HG03565 (cell line): Measurements from ENCODE around the gene EN1.

ENCODE experiments used
- ATAC-seq: cut with Tn5 transposase; IDR thresholded peaks from one replicate; pipeline ENCODE4 v1.9.1; 2021; ENCODE audit warnings: mild to moderate bottlenecking, moderate library complexity; ENCODE audit not compliant: unreplicated experiment

EN1 gene

DNA sequence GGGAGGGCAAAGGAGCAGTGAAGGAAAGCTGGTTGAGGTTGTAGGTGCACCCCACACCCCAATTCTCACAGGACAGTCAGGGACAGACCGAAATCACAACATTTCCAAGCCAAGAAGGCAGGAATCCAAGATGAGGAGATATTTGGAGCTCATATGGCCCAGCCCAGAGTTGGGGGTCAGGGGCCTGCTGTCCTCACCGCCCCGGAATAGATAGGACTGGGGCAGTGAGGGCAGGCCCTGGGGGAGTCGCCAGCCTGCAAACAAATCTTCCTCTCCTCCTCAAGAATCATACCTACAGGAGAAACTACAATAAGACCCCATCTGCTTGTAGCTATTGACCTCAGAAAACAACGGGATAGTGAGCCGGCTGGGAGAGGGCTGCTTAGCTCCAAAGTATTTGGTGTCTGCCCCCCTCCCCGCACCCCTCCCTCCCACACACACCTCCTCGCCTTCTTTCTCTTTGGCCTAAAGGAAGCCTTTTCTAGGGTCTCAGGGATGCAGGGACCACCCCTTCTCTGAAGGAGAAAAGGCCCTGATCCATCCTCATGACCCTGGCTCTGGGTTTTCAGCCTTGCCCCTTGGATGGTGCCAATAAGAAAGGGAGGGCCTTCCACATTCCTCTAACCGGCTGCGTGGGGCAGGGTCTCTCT is 3.8 kb downstream of the EN1 start:
- no peak for ATAC-seq

- no peak for ATAC-seq
These were observed 4.6 kb downstream of the EN1 start for GRCh38 chr2:118842661-118843482.

- no peak for ATAC-seq
These were observed 5.5 kb downstream of the EN1 start for GRCh38 chr2:118841828-118842461.

DNA sequence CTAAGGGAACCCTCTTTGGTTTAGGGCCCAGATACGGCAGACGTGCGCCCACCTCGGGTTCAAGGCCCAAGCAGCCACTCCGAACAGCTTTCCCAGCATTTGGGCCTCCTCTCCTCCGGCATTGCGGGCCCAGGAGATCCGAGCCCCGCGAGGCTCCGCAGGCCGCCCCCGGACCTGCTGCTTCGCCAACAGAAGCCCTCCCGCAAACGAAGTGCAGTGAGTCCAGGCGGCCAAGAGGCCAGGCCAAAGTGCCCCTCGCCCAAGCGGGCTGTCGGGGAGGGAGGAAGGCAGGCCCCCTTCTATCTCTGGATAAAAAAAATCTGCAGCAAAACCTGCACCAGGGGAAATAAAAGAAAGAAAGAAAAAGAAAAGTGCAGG is 6.0 kb downstream of the EN1 start:
- no peak for ATAC-seq

DNA sequence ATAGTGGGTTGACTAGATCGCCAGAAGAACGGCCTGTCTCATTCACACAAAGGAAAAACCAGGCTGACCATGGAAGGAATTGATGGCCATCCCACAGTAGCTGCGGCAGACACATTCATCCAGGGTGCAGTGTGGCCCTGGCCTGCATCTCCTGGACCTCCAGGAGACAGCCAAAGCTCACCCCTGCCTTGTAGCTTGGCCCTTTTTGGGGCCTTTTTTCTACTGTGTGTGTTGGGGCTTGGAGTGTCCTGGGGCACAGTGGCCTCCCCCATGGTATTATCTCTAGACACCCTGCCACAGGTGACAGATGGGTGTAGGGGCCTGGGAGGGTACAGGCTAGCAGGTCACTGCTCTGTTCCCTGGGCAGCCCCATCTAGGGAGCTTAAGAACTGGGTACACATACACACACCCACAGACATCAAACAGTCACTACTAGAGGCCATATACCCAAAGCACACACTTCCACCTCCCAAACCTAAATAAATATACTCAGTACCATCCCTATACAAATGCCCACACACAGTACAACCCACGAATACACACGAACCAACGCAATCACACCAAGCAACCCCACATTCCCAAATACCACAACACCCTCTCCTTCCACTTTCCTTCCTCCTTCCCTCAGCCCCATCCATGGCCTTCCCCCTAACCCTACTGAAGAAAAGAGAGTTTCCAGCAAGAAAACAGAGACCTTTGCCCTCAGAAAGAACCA is 8.6 kb downstream of the EN1 start:
- no peak for ATAC-seq

DNA sequence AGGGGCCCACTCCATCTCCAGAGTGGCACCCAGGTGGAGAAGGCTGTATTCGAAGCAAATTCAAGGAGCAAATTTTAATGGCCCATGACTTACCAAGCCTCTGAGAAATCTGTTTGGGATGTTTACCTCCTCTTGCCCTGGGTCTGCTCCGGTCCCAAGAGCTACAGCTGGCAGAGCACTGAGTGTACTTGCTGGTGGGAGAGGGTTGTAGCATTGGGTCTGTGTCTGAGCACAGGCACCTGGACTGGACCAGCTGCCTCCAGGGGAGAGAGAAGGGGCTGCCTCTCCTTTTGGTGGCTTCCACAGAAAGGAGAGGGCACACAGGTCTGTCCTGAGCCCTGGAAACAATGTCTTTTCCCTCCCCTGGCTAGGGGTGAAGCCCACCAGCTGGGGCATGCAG is 9.8 kb downstream of the EN1 start:
- no peak for ATAC-seq

GRCh38 chr2:118837067-118837466 is 10.4 kb downstream of the EN1 start:
- ATAC-seq = no peak

GRCh38 chr2:118836411-118836930 is 11.0 kb downstream of the EN1 start:
- ATAC-seq = no peak

DNA sequence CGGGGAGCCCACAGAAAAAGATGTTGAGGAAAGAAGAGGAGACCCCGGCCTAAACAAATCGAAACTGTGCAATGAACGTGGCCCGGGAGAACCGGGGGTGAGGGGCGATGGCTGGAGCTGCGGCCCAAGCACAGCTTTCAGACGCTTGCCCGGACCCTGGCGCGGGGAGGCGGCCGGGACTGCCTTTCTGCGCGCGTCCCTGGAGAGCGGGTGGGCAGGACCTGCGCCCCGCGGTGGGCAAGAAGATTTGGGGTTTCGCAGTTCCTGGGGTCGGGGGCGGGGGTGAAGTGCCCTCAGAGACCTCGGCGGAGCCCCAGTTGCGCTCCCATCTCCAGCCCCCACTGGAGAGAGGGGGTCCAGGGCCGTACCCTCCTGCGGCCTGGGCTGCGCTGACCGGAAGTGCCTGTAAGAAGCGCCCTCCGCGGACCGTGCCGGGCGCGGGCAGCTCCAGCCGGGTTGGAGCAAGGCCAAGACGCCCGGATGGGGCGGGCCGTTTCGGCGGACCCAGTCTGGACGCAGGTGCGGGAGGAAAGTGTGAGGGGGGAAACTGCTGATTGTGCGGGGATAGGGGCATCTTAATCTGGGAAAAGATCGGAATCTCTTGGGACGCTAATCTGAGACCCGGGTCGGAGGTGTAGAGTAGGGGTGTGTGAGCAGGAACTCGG is 11.6 kb downstream of the EN1 start:
- no peak for ATAC-seq

DNA sequence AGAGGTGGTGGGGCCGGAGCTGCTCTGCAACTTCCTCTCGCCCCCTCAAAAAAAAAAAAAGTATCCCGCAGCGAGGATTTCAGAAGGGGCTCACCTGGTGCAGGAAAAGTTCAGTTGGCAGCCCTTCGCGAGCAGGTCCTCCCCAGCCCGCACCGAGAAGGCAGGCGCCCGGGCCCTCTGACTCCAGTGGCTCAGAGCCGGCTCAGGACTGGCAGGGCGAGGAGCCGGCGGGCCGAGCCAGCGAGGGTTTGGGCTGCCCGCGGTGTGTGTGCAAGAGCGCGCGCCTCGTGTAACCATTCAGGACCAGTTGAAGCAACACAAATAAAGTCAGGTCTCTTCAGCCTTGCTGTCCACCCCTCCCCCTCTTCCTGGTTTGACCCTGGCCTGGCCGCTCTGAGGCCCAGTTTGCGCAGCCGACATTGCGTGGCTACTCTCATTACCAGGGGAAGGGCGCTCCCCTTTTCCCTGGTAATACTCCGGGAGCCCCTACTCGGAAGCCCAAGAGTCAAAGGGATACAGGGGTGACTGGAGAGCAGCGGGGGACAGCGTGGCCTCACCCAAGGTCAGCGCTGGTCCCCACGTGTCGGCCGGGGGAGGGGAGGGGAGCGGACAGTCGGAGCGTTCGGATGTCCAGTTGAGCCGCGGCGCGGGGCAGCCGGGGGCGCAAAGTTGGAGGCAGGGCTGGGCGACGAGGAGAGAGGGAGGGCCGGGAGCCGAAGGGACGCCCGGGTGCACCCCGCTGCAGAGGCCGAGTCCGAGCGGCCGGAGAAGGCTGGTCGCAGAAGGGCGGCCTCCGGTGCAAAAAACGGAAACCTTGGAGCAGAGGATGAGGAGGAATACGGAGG is 12.3 kb downstream of the EN1 start:
- no peak for ATAC-seq

DNA sequence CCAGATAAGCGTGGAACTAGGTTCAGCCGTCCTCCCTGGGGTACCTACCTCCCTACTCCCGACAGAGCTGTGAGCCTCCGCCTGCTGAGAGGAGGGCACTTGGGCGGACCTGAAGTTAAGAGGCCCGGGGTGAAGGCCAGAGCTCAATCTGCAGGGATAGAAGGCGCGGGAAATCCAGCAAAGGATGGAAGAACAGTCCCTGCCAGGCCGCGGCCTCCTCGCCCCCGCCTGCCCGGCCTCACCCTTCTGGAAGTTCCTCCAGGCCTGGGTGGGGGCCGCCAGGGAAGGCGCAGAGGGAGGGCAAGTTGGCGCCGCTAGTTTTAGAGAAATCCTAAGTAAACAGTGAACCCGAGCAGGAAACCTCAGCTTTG is 13.0 kb downstream of the EN1 start:
- no peak for ATAC-seq

GRCh38 chr2:118833716-118834439 is 13.6 kb downstream of the EN1 start:
- ATAC-seq = no peak

GRCh38 chr2:118832791-118833715 is 14.4 kb downstream of the EN1 start:
- ATAC-seq = no peak

DNA sequence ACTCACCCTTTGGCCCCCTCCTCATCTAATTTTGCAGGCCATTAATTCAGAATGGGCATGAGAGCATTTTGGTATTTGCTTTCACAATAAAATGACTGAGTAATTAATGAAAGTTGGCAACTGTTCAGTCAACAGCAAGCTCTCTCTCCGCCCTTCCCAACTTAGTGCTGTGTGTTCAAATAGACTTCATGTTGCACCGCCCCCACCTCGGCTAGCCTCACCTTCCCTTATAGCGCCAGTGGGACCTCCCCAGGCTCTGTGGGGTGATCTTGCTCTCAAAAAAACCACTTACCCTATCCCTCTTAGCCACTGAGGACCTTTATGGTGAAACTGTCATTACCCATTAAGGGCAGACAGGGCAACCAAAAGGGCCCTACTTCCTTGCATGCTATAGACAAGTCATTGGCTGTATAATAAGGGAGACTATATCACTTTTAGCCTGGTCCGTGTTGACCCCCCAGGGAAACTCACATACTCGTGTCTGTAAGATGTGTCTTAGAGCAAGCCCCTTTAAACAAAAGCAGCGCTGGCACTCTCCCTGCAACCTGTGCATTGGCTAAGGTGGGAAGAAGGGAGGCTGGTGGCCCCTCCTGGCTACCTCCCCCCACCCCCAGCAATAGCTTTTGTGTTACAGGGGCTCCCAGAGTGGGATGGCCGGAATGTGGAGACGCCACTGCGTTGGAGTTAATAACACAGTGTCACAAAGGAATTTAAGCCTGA is 15.2 kb downstream of the EN1 start:
- ATAC-seq = no peak

DNA sequence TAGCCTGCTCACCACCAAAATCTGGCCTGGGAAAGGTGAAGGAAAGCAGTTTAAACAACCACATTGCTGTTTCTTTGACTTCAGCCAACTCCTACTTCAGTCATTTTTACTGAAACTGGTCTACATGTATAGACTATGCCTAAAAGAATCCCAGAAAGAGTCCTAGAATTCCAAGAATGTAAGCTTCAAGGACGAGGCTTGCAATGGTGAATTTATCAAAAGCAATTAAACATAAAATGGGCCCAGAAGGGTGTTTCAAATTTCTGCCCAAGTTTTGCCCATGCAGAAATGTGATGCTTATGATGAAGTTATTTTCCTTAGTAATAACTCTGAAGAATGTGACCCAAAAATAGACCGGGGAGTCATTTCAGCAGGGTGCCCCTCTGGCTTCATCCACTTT is 16.6 kb downstream of the EN1 start:
- no peak for ATAC-seq

DNA sequence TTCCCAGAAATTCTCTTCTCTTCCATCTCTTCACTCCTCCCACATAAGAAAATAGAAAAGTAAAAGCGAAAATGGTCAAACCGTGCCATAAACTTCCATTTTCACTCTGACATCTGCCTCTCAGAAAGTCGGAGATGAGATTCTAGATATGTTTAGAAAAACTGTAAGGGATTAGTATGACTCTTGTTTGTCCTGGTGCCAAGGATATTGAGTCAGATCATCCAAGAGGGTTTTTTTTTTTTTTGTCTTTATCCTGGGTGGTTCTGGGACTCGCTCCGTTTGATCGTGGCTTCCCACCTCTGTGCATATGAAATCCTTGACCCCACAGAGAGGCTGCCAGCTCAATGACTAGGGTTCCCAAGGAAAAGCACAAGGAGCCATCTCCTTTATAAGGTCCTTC is 17.3 kb downstream of the EN1 start:
- ATAC-seq = no peak

GRCh38 chr2:118826093-118826492 is 21.4 kb downstream of the EN1 start:
- ATAC-seq = no peak

- no peak for ATAC-seq
These were observed 23.8 kb downstream of the EN1 start for GRCh38 chr2:118823633-118824032.
